Measurements from ENCODE around the gene COPG1. TPM values are rescaled to one million over a fixed set of nuclear protein-coding genes. Genes with fewer than 3 reads are reported as not detected.

The COPG1 gene
- total and polyA plus RNA-seq, 2 donors (not counting 3 experiments of a cell fraction or from before 2014, with no cell fraction given) = 112 to 202 TPM

GRCh38 chr3:129207479-129207878 lies 41.9 kb upstream of the COPG1 start:
- Histone ChIP-seq H2AFZ (ENCODE audit: low read depth, low read length) (no peak overlapping the region), H3K27ac (ENCODE audit: insufficient read depth, low read depth, low read length) (no peak overlapping the region), H3K4me3 (replicated peaks in 1 of 3; ENCODE audit: insufficient read depth in 1 of 3, low read depth in 1 of 3, low read length in 3 of 3) (no peak overlapping the region), H3K4me2 (ENCODE audit: insufficient read depth, low read length) (no peak overlapping the region), H4K20me1 (replicated peaks; ENCODE audit: control insufficient read depth, extremely low read depth, insufficient read depth, low read length) (no peaks in the 10 kb centered on the region), H3K79me2 (ENCODE audit: control insufficient read depth, insufficient read depth, low read length) (no peaks in the 10 kb centered on the region), H3K27me3 (ENCODE audit: control insufficient read depth in 2 of 2, insufficient read depth in 2 of 2, low read length in 2 of 2) (no peaks in the 10 kb centered on the region), H3K36me3 (ENCODE audit: control insufficient read depth in 2 of 2, extremely low read depth in 1 of 2, insufficient read depth in 2 of 2, low read length in 2 of 2) (no peaks in the 10 kb centered on the region), H3K4me1 (ENCODE audit: control insufficient read depth, extremely low read depth, insufficient read depth, low read length) (peaks cover 8% of the 10 kb centered on the region), H3K9me3 (replicated peaks; ENCODE audit: control insufficient read depth, insufficient read depth, low read length) (no peaks in the 10 kb centered on the region), H3K9ac (replicated peaks; ENCODE audit: extremely low read depth, insufficient read depth, low read length) (no peak overlapping the region), H3K9me1 (replicated peaks; ENCODE audit: control insufficient read depth, extremely low read depth, insufficient read depth, low read length) (no peaks in the 10 kb centered on the region)
- DNase-seq (ENCODE audit: low read depth, low spot score) (no peak), FAIRE-seq (no peak)
- CTCF ChIA-PET = interaction anchor here (3.8 kb wide), 1 partner anchor 12 kb away, joined by 12 read pairs; no protein-coding TSS in a partner anchor
- no TSS peak for BruUV-seq (replicated peaks)
- TF ChIP-seq GATA2 (IDR thresholded peaks at IDR 0.05; ENCODE audit: insufficient read depth, insufficient read length, low read depth, low read length) (no peak), POLR2AphosphoS5 (IDR thresholded peaks at IDR 0.05; ENCODE audit: insufficient read depth, low read depth, low read length) (no peak), POLR2A (IDR thresholded peaks at IDR 0.05; ENCODE audit: low read depth, low read length) (no peak), EZH2 (IDR thresholded peaks at IDR 0.05; ENCODE audit: borderline replicate concordance, low read depth, low read length, severe bottlenecking) (no peak), JUN (IDR thresholded peaks at IDR 0.05; ENCODE audit: borderline replicate concordance, insufficient read depth, insufficient read length, low read depth) (no peak)
- TF ChIP-seq, protein P1, sequence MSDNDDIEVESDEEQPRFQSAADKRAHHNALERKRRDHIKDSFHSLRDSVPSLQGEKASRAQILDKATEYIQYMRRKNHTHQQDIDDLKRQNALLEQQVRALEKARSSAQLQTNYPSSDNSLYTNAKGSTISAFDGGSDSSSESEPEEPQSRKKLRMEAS (IDR thresholded peaks at IDR 0.05; ENCODE audit: insufficient read depth, insufficient read length) = no peak
- dilution Hi-C loops (cut with MboI; ENCODE audit: extremely low pct_ligation_motif_present, low sequenced_read_pairs) = no loop called here
- intact Hi-C loops (cut with micrococcal nuclease) = no loop called here
- POLR2A ChIA-PET = no interaction called here

GRCh38 chr3:129211345-129211744 lies 38.1 kb upstream of the COPG1 start:
- Histone ChIP-seq H3K4me3 (replicated peaks in 1 of 3; ENCODE audit: insufficient read depth in 1 of 3, low read depth in 1 of 3, low read length in 3 of 3) (no peak overlapping the region), H3K27me3 (ENCODE audit: control insufficient read depth in 2 of 2, insufficient read depth in 2 of 2, low read length in 2 of 2) (no peaks in the 10 kb centered on the region), H3K9me3 (replicated peaks; ENCODE audit: control insufficient read depth, insufficient read depth, low read length) (no peaks in the 10 kb centered on the region), H3K4me1 (ENCODE audit: control insufficient read depth, extremely low read depth, insufficient read depth, low read length) (peaks cover 8% of the 10 kb centered on the region), H3K4me2 (ENCODE audit: insufficient read depth, low read length) (no peak overlapping the region), H4K20me1 (replicated peaks; ENCODE audit: control insufficient read depth, extremely low read depth, insufficient read depth, low read length) (no peaks in the 10 kb centered on the region), H2AFZ (ENCODE audit: low read depth, low read length) (peak overlapping the region; percentile 5), H3K27ac (ENCODE audit: insufficient read depth, low read depth, low read length) (no peak overlapping the region), H3K79me2 (ENCODE audit: control insufficient read depth, insufficient read depth, low read length) (no peaks in the 10 kb centered on the region), H3K36me3 (ENCODE audit: control insufficient read depth in 2 of 2, extremely low read depth in 1 of 2, insufficient read depth in 2 of 2, low read length in 2 of 2) (no peaks in the 10 kb centered on the region), H3K9me1 (replicated peaks; ENCODE audit: control insufficient read depth, extremely low read depth, insufficient read depth, low read length) (no peaks in the 10 kb centered on the region), H3K9ac (replicated peaks; ENCODE audit: extremely low read depth, insufficient read depth, low read length) (no peak overlapping the region)
- intact Hi-C loops (cut with micrococcal nuclease) = loop anchor here (5.0 kb wide), 1 partner anchor 36 kb away; the partner anchor contains the start of gene COPG1
- dilution Hi-C loops (cut with MboI; ENCODE audit: extremely low pct_ligation_motif_present, low sequenced_read_pairs) = no loop called here
- no TSS peak for BruUV-seq (replicated peaks)
- DNase-seq (ENCODE audit: low read depth, low spot score) = no peak
- FAIRE-seq = no peak
- TF ChIP-seq POLR2AphosphoS5 (IDR thresholded peaks at IDR 0.05; ENCODE audit: insufficient read depth, low read depth, low read length) (no peak), CTCF (IDR thresholded peaks at IDR 0.05; ENCODE audit: extremely low read depth in 1 of 2, insufficient read depth in 1 of 2, low read depth in 1 of 2, low read length in 2 of 2) (no peak), JUN (IDR thresholded peaks at IDR 0.05; ENCODE audit: borderline replicate concordance, insufficient read depth, insufficient read length, low read depth) (no peak), EZH2 (IDR thresholded peaks at IDR 0.05; ENCODE audit: borderline replicate concordance, low read depth, low read length, severe bottlenecking) (no peak), GATA2 (IDR thresholded peaks at IDR 0.05; ENCODE audit: insufficient read depth, insufficient read length, low read depth, low read length) (no peak), FOS (IDR thresholded peaks at IDR 0.05; ENCODE audit: borderline replicate concordance, insufficient read depth, low read length) (no peak), MYC (IDR thresholded peaks at IDR 0.05; ENCODE audit: low read depth, low read length) (no peak), POLR2A (IDR thresholded peaks at IDR 0.05; ENCODE audit: low read depth, low read length) (no peak)
- TF ChIP-seq, protein P1 (IDR thresholded peaks at IDR 0.05; ENCODE audit: insufficient read depth, insufficient read length) = no peak
- ChIA-PET CTCF (interaction anchor here (1.4 to 2.4 kb wide), 5 partner anchors 14 to 50 kb away, joined by 3 to 10 read pairs (median 4); no protein-coding TSS in a partner anchor), POLR2A (interaction anchor here (1.5 kb wide), 1 partner anchor 14 kb away, joined by 3 read pairs; no protein-coding TSS in a partner anchor)
